ENCODE data around the gene STOM.
"Not testable (repeated sequence)": the region's sequence is repeated elsewhere in the genome, so short reads cannot be mapped to it uniquely, and the experiment has no call there.

Gene STOM

GRCh38 chr9:121300283-121301119 is 69.5 kb downstream of the STOM start:
- DNase-seq (ENCODE audit: low read depth in 2 of 2): no peak

GRCh38 chr9:121299467-121300282 is 70.4 kb downstream of the STOM start:
- no peak for DNase-seq (ENCODE audit: low read depth in 2 of 2)

GRCh38 chr9:121298689-121299466 is 71.2 kb downstream of the STOM start:
- no peak for DNase-seq (ENCODE audit: low read depth in 2 of 2)

GRCh38 chr9:121298016-121298538 is 72.0 kb downstream of the STOM start:
- no peak for DNase-seq (ENCODE audit: low read depth in 2 of 2)

- no peak for DNase-seq (ENCODE audit: low read depth in 2 of 2)
Measured at GRCh38 chr9:121297389-121297788, 72.7 kb downstream of the STOM start.

- DNase-seq (ENCODE audit: low read depth in 2 of 2): no peak
Measured at GRCh38 chr9:121296213-121297127, 73.6 kb downstream of the STOM start.

GRCh38 chr9:121295662-121296191 is 74.3 kb downstream of the STOM start:
- no peak for DNase-seq (ENCODE audit: low read depth in 2 of 2)

- DNase-seq (ENCODE audit: low read depth in 2 of 2): no peak
Measured at GRCh38 chr9:121294866-121295661, 75.0 kb downstream of the STOM start.

GRCh38 chr9:121294151-121294743 is 75.8 kb downstream of the STOM start:
- no peak for DNase-seq (ENCODE audit: low read depth in 2 of 2)

GRCh38 chr9:121292801-121293241 is 77.2 kb downstream of the STOM start:
- DNase-seq (ENCODE audit: low read depth in 2 of 2): no peak

- DNase-seq (ENCODE audit: low read depth in 2 of 2): no peak
Measured at GRCh38 chr9:121292051-121292450, 78.0 kb downstream of the STOM start.

GRCh38 chr9:121291536-121291935 is 78.5 kb downstream of the STOM start:
- not testable (repeated sequence) for DNase-seq (ENCODE audit: low read depth in 2 of 2)

GRCh38 chr9:121289772-121290370 is 80.2 kb downstream of the STOM start:
- no peak for DNase-seq (ENCODE audit: low read depth in 2 of 2)

- no peak for DNase-seq (ENCODE audit: low read depth in 2 of 2)
Measured at GRCh38 chr9:121289026-121289771, 80.9 kb downstream of the STOM start.
